GM12878 (cell line): ENCODE data around the gene CPSF4. TPM values are rescaled to one million over a fixed set of nuclear protein-coding genes. Genes with fewer than 3 reads are reported as not detected.

ENCODE experiments used
- ATF3 ChIP-seq: IDR thresholded peaks from 2 replicates; pipeline ENCODE4 v1.6.1; 2011; ENCODE audit warnings: low read depth, mild to moderate bottlenecking, low read length, moderate library complexity, borderline replicate concordance; ENCODE audit errors: extremely low read depth
- BCL11A ChIP-seq: IDR thresholded peaks from 2 replicates; pipeline ENCODE4 v1.6.1; 2011; ENCODE audit warnings: low read depth, low read length
- BRCA1 ChIP-seq: IDR thresholded peaks from 2 replicates; pipeline ENCODE4 v1.6.1; 2011; ENCODE audit warnings: low read depth, low read length, improper control_type of control experiment
- CEBPB ChIP-seq, 2 experiments: fragments of 150-350 bp in 1 of 2; IDR thresholded peaks; 2 replicates each; pipeline ENCODE4 v1.6.1; 2012 to 2014; ENCODE audit warnings: low read depth in 2 of 2, low read length in 2 of 2, borderline replicate concordance in 1 of 2, inconsistent platforms in 1 of 2
- CUX1 ChIP-seq: IDR thresholded peaks from 2 replicates; pipeline ENCODE4 v1.6.1; 2012; ENCODE audit warnings: improper control_type of control experiment, low read depth, low read length; ENCODE audit not compliant: insufficient replicate concordance
- EP300 ChIP-seq, 2 experiments: fragments of 150-350 bp in 1 of 2; IDR thresholded peaks; 2 replicates each; pipeline ENCODE4 v1.6.1; 2011 to 2012; ENCODE audit warnings: low read depth in 2 of 2, low read length in 2 of 2, borderline replicate concordance in 1 of 2, improper control_type of control experiment in 1 of 2, inconsistent platforms in 1 of 2; ENCODE audit not compliant: control insufficient read depth in 1 of 2
- EZH2 ChIP-seq: IDR thresholded peaks from 2 replicates; pipeline ENCODE4 v1.6.1; 2012; ENCODE audit warnings: low read depth, mild to moderate bottlenecking, control low read depth, inconsistent platforms, low read length, borderline replicate concordance; ENCODE audit not compliant: control insufficient read depth
- IKZF2 ChIP-seq, 2 experiments: fragments of 450-650 bp; IDR thresholded peaks; 2 replicates each; pipeline ENCODE4 v1.6.1; 2017; ENCODE audit warnings: mild to moderate bottlenecking in 2 of 2, moderate library complexity in 2 of 2
- JUND ChIP-seq: IDR thresholded peaks from 2 replicates; pipeline ENCODE4 v1.6.1; 2012; ENCODE audit warnings: low read depth, mild to moderate bottlenecking, low read length, improper control_type of control experiment, moderate library complexity
- KAT2A ChIP-seq: conservative IDR thresholded peaks from 2 replicates; pipeline ENCODE4 v1.6.1; 2011; ENCODE audit warnings: low read depth, low read length; ENCODE audit not compliant: control insufficient read depth
- NRF1 ChIP-seq: conservative IDR thresholded peaks from 2 replicates; pipeline ENCODE4 v1.6.1; 2011; ENCODE audit warnings: mild to moderate bottlenecking, low read depth, low read length, improper control_type of control experiment
- POLR2AphosphoS5 ChIP-seq: IDR thresholded peaks from 2 replicates; pipeline ENCODE4 v1.6.1; 2011; ENCODE audit warnings: mild to moderate bottlenecking, low read length, inconsistent platforms
- RB1 ChIP-seq: fragments of 450-650 bp; formaldehyde crosslinking; IDR thresholded peaks from 2 replicates; pipeline ENCODE4 v1.6.1; 2017; ENCODE audit warnings: mild to moderate bottlenecking, borderline replicate concordance
- SMAD5 ChIP-seq: IDR thresholded peaks from 2 replicates; pipeline ENCODE4 v1.6.1; 2016; ENCODE audit warnings: antibody characterized with exemption, low read depth
- SMC3 ChIP-seq: IDR thresholded peaks from 2 replicates; pipeline ENCODE4 v1.6.1; 2011; ENCODE audit warnings: low read length, improper control_type of control experiment, borderline replicate concordance
- STAT1 ChIP-seq: fragments of 450-650 bp; conservative IDR thresholded peaks from 2 replicates; pipeline ENCODE4 v1.6.1; 2014; ENCODE audit warnings: antibody characterized with exemption, mild to moderate bottlenecking
- SUZ12 ChIP-seq: fragments of 200-600 bp; sonication (generic); IDR thresholded peaks from one replicate; pipeline ENCODE4 v1.6.1; 2018; ENCODE audit warnings: antibody characterized with exemption, mild to moderate bottlenecking; ENCODE audit not compliant: unreplicated experiment
- TBL1XR1 ChIP-seq: IDR thresholded peaks from 2 replicates; pipeline ENCODE4 v1.6.1; 2012; ENCODE audit warnings: low read depth, low read length, improper control_type of control experiment
- ZNF274 ChIP-seq: IDR thresholded peaks from one replicate; pipeline ENCODE4 v1.8.0; 2011; ENCODE audit not compliant: insufficient read length, insufficient read depth
- ZNF592 ChIP-seq: fragments of 450-650 bp; IDR thresholded peaks from 2 replicates; pipeline ENCODE4 v1.6.1; 2017; ENCODE audit warnings: mild to moderate bottlenecking, moderate library complexity
- polyA plus RNA-seq, 11 experiments: library from polyadenylated mRNA; depleted of rRNA in 4 of 11; unstranded in 6 of 11; stranded (reverse) in 5 of 11; fragments of >200 nt; fragmentation: Nextera tagmentation in 4 of 11; fragmentation: Illumina TruSeq in 1 of 11; extraction: Ambion mirVana in 4 of 11; extraction: Trizol in 1 of 11; gene quantifications; 1 replicate in 1 of 11; 2 replicates in 10 of 11; pipeline versions ENCODE4 v1.2.1 to v1.2.3, GENCODE V29; 2011 to 2016; ENCODE audit warnings: inconsistent platforms in 2 of 11, missing spikeins in 2 of 11, low read depth in 1 of 11
- total RNA-seq, 4 experiments: library from RNA; depleted of rRNA in 3 of 4; stranded (reverse); fragments of >200 nt in 3 of 4; fragmentation: Illumina TruSeq in 1 of 4; extraction: Trizol in 1 of 4; gene quantifications; 2 replicates each; pipeline versions ENCODE4 v1.2.1 to v1.2.3, GENCODE V29; 2013 to 2021

The CPSF4 gene
- total and polyA plus RNA-seq, 10 of the 15 experiments (the other 5 are each of a cell fraction or from before 2014, with no cell fraction given), result 13.6 to 70.1 (median 45.0) TPM

- TF ChIP-seq CUX1, result no peak
- TF ChIP-seq SMC3, result no peak
- peak; percentile 96 for TF ChIP-seq POLR2AphosphoS5
- peak; percentile 58 to 60; a peak in 3 of 4 replicates for TF ChIP-seq IKZF2 (IDR thresholded peaks at IDR 0.05)
- no peak for TF ChIP-seq CEBPB (IDR thresholded peaks at IDR 0.05; ENCODE audit: borderline replicate concordance in 1 of 2, low read depth in 2 of 2, low read length in 2 of 2)
- no peak for TF ChIP-seq STAT1
- no peak; the same call in 1 of the 2 replicates for TF ChIP-seq RB1
- TF ChIP-seq ATF3, result no peak
- peak; percentile 34; the same call in 1 of the 2 replicates for TF ChIP-seq BRCA1
- TF ChIP-seq SMAD5, result no peak
- TF ChIP-seq EP300 (IDR thresholded peaks at IDR 0.05; ENCODE audit: borderline replicate concordance in 1 of 2, control insufficient read depth in 1 of 2, low read depth in 2 of 2, low read length in 2 of 2), result no peak
- TF ChIP-seq JUND, result no peak
- no peak for TF ChIP-seq BCL11A
- TF ChIP-seq SUZ12, result no peak
- 0 out of 2 replicates have a peak, but pooled peaks have one; percentile 8 for TF ChIP-seq TBL1XR1
- TF ChIP-seq EZH2, result no peak
- TF ChIP-seq NRF1, result no peak
- TF ChIP-seq ZNF592, result no peak; the same call in 1 of the 2 replicates
- TF ChIP-seq ZNF274, result no peak
- no peak for TF ChIP-seq KAT2A
Observed at GRCh38 chr7:99504603-99505323, 66.0 kb downstream of the CPSF4 start, which contains the start of gene ZKSCAN5 (continued).
